CD4-positive, alpha-beta T cell treated with Interleukin-12 subunit alpha and Interleukin-12 subunit beta, for 1 hour (primary cell): ENCODE data around the gene DBI.
"Not testable (repeated sequence)": the region's sequence is repeated elsewhere in the genome, so short reads cannot be mapped to it uniquely, and the experiment has no call there.

Experiments
- DNase-seq: peaks from one replicate; pipeline ENCODE4 v3.0.0-alpha.2; 2020

Gene DBI

GRCh38 chr2:119402645-119403560 lies 36.1 kb downstream of the DBI start:
- DNase-seq = no peak

- not testable (repeated sequence) for DNase-seq
Observed at GRCh38 chr2:119403618-119404017, 36.8 kb downstream of the DBI start.

GRCh38 chr2:119405151-119405550 lies 38.4 kb downstream of the DBI start:
- DNase-seq = no peak

GRCh38 chr2:119407430-119408220 lies 40.8 kb downstream of the DBI start:
- peak; percentile 28 for DNase-seq

GRCh38 chr2:119408221-119408619 lies 41.4 kb downstream of the DBI start:
- no peak for DNase-seq

GRCh38 chr2:119409506-119409905 lies 42.7 kb downstream of the DBI start:
- no peak for DNase-seq

GRCh38 chr2:119414894-119415293 lies 48.1 kb downstream of the DBI start:
- DNase-seq = no peak

GRCh38 chr2:119415630-119416029 lies 48.9 kb downstream of the DBI start:
- no peak for DNase-seq

GRCh38 chr2:119416299-119416923 lies 49.6 kb downstream of the DBI start:
- DNase-seq = no peak

- no peak for DNase-seq
Observed at GRCh38 chr2:119417908-119418307, 51.1 kb downstream of the DBI start.

- no peak for DNase-seq
Observed at GRCh38 chr2:119419065-119419464, 52.3 kb downstream of the DBI start.

- no peak for DNase-seq
Observed at GRCh38 chr2:119419803-119420508, 53.2 kb downstream of the DBI start.

GRCh38 chr2:119421304-119421703 lies 54.5 kb downstream of the DBI start:
- DNase-seq = no peak

GRCh38 chr2:119421741-119422140 lies 55.0 kb downstream of the DBI start:
- DNase-seq = no peak
